Islet of Langerhans (tissue), 1 donor: ENCODE measurements around the gene UBA7.
"Not testable (repeated sequence)": the region's sequence is repeated elsewhere in the genome, so short reads cannot be mapped to it uniquely, and the experiment has no call there.

Source experiments
- FAIRE-seq: peaks from one replicate; lab custom pipeline; 2011; peaks lifted over from hg19 to GRCh38; lab: Jason Lieb, UNC

The UBA7 gene

GRCh38 chr3:49785565-49786356, 28.0 kb downstream of the UBA7 start:
- FAIRE-seq, result no peak

GRCh38 chr3:49782277-49782676, 31.5 kb downstream of the UBA7 start:
- FAIRE-seq, result not testable (repeated sequence)

GRCh38 chr3:49781415-49782199, 32.1 kb downstream of the UBA7 start:
- FAIRE-seq, result no peak

GRCh38 chr3:49780975-49781365, 32.8 kb downstream of the UBA7 start:
- not testable (repeated sequence) for FAIRE-seq

DNA sequence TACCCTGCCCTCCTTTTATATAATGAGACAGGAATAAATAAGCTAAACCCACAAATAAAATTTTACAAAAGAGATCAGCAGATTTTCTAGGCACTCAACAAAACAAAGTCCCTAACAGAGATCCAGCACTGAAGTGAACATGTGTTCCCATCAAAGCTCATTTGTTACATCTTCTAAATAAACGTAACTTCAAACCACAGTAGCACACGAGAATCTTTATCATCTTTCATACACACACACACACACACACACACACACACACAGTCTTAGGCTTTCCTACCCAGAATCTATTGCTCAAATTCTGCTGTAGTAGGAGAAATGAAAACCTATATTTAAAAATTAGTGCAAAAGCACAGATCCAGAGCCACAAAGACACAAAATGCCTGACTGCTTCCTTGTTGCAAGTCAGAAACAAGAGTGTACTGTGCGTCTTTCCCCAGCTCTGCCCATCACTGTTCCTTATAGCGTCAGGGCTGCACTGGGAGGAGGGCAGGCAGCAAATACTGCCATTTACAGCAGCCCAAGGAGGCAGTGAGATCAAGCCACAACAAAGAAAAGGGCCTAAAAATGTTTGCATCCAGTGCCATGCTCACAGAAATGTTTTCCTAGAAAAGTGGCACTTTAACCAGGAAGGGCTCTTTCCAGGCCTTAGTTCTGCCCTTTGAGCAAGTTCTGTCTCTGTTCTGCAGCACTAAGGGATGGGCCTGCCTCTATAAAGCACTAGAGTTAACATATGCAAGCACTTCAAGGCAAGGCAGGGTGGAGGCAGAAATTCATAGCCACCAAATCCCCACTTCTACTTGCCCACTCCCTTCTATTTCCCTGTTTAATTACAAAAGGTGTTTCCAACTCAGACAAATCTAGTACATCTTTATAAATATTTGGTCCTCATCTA, 33.4 kb downstream of the UBA7 start:
- FAIRE-seq, result no peak

DNA sequence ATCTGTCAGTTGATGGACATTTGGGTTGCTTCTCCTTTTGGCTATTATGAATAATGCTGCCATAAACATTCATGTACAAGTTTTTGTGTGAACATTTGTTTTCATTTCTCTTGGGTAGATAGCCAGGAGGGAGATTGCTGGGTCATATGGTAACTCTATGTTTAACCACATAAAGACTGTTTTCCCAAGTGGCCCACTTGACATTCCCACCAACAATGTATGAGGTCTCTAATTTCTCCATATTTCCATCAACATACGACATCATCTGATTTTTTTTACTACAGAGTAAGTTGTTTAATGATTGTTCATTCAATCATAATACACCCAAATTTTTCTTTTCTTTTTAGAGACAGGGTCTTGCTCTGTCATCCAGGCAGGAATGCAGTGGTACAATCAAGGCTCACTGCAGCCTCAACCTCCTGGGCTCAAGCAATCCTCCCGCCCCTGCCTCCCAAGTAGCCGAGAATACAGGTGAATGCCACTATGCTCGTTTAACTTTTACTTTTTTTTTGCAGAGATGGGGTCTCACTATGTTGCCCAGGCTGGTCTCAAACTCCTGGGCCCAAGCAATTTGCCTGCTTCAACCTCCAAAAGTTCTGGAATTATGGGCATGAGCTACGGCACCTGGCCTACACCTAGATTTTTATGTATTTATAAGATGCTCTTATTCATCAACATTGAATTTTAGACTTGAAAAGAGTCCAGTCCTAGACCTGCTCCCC, 34.2 kb downstream of the UBA7 start:
- no peak for FAIRE-seq

DNA sequence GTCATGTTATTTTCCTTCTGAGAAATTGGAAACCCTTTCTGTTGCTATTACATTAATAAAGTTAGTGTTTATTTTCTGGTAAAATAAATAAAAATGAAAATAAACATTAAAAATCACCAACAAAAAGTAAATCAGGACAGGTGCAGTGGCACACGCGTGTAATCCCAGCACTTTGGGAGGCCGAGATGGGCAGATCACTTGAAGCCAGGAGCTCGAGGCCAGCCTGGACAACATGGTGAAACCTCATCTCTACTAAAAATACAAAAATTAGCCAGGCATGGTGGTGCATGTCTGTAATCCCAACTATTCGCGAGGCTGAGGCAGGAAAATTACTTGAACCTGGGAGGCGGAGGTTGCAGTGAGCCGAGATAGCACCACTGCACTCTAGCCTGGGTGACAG, 37.7 kb downstream of the UBA7 start:
- FAIRE-seq, result not testable (repeated sequence)

DNA sequence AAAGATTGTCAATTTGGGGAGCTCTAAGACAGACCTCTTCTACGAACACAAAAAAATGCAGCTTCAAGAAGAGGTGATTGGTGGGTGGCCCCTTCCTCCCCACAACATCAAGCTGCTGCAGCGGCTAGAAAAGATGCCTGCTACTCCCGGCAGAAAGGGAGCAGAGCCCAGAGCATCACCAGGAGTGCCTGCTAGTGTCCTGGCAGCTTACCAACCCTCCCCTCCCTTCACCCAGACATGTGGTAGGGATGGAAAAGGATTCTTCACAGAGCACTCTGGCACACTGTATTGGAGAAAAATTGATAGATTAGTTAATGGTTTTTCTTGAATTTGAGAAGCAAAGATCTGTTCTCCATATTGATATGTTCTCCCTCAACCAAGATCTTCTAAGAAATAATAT, 38.2 kb downstream of the UBA7 start:
- no peak for FAIRE-seq

- FAIRE-seq, result no peak
Observed at GRCh38 chr3:49772703-49773102, 41.0 kb downstream of the UBA7 start.

GRCh38 chr3:49771340-49771938, 42.3 kb downstream of the UBA7 start:
- FAIRE-seq, result no peak

DNA sequence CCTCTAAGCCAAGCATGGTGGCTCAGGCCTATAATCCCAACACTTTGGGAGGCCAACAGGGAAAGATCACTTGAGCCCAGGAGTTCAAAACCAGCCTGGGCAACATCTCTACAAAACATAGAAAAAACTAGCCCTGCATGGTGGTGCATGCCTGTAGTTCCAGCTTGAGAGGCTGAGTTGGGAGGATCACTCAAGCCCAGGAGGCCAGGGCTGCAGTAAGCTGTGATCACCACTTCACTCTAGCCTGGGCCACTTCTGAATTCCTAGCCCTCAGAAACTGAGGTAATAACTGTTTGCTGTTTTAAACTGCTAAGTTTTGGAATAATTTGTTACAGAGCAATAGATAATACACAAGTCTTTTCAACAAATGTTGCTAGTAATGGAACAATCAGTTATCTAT, 43.8 kb downstream of the UBA7 start:
- FAIRE-seq, result no peak

DNA sequence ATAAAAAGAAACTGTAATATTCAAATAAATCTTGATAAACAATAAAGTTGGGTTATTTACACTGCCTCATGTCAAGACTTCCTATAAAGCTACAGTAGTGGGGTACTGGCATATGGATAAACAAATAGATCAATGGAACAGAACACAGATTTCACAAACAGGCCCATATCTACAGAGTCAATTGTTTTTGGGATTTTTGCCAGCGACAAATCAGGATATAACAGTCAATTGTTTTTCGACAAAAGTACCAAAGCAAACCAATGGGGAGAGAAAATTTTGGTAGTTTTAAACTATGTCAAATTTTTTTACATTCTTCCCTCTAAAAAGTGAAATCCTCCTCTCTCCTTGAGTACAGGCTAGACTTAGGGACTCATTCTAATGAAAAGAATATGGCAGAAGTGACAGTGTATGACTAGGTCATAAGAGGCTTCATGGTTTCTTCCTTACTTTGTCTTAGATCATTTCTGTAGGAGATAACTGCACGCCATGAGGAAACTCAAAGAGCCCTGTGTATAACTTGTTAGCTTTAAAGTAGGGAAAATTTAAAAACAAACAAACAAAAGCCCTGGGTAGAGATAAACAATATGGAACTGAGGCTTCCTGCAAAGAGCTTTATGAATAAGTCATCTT, 44.4 kb downstream of the UBA7 start:
- no peak for FAIRE-seq

- no peak for FAIRE-seq
Observed at GRCh38 chr3:49763981-49764380, 49.8 kb downstream of the UBA7 start.

DNA sequence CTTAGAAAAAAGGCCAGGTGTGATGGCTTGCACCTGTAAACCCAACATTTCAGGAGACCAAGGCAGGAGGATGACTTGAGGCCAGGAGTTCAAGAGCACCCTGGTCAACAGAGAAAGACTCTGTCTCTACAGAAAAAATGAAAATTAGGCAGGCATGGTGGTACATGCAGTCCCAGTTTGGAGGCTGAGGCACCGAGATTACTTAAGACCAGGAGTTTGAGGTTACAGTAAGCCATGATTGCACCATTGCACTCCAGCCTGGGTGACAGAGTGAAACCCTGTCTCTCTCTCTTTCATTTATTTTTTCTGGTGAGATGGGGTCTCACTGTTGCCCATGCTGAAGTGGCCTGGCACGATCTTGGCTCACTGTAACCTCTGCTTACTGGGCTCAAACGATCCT, 52.1 kb downstream of the UBA7 start:
- FAIRE-seq, result no peak

- FAIRE-seq, result no peak
Observed at GRCh38 chr3:49759226-49759625, 54.5 kb downstream of the UBA7 start.

- FAIRE-seq, result no peak
Observed at GRCh38 chr3:49757197-49757596, 56.6 kb downstream of the UBA7 start.

DNA sequence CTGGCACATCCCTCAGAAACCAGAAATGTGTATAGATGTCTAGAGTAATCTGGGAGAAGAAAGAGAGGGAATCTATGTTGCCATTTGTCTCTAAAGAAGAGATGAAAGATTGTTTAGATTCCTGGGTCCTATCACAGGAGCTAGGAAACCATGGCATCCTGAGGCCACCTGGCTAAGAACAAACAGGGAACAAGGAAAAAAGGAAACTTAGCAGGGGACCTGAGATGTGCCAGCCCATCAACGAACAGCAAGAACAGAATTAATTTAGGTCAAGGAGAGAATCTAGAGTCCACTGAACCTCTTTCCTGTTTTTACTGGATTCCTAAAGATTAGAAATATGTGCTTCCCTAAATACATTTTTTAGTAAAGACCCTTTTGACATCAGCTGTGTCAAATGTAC, 57.7 kb downstream of the UBA7 start:
- FAIRE-seq, result no peak
